HCT116 (cell line): ENCODE measurements around the gene ZFHX3. TPM values are rescaled to one million over a fixed set of nuclear protein-coding genes. Genes with fewer than 3 reads are reported as not detected.

Experiments
- ATAC-seq: fragments of 200-7000 bp; cut with Tn5 transposase; 2 replicates; pipeline ENCODE4 v1.9.1; 2020; ENCODE audit warnings: mild to moderate bottlenecking, moderate library complexity
- BruUV-seq: library from RNA; stranded (reverse); fragments of 400-500 nt; replicated peaks from 2 replicates; lab custom pipeline; 2021; lab: Mats Ljungman, UMichigan
- CTCF ChIA-PET: fragments of 300-600 bp; sonication (Branson Sonifier 250); formaldehyde crosslinking; loops from one replicate; lab custom pipeline; 2021; ENCODE audit warnings: antibody characterized with exemption; lab: Charles Lee
- POLR2A ChIA-PET: fragments of 300-600, 350-600 bp; sonication (Branson Sonifier 250); formaldehyde crosslinking; loops from one replicate; lab custom pipeline; 2021; ENCODE audit warnings: antibody characterized with exemption; lab: Charles Lee
- RAD21 ChIA-PET, 2 experiments: fragments of 300-600 bp; sonication (Branson Sonifier 250); formaldehyde crosslinking; loops; one replicate each; lab custom pipeline; 2023; ENCODE audit warnings: low total read pairs in 2 of 2; ENCODE audit not compliant: uncharacterized antibody in 2 of 2, unreplicated experiment in 2 of 2, low non-redundant PET in 1 of 2; lab: Charles Lee
- DNase-seq: peaks from one replicate; pipeline ENCODE4 v3.0.0-alpha.2; 2010; ENCODE audit warnings: low read depth, low spot score
- H2AFZ ChIP-seq: fragments of 200-600 bp; shearing (Covaris generic), sonication (generic); 2 replicates; pipeline ENCODE4 v1.6.1; 2017; ENCODE audit warnings: low read depth, mixed run types, mixed read lengths, antibody characterized with exemption, low read length; ENCODE audit not compliant: poor library complexity, severe bottlenecking
- H3K27ac ChIP-seq: 2 replicates; pipeline ENCODE4 v1.5.1; 2012; ENCODE audit warnings: low read depth, low read length
- H3K27me3 ChIP-seq: fragments of 200-600 bp; sonication (generic); 2 replicates; pipeline ENCODE4 v1.6.1; 2016; ENCODE audit warnings: mixed run types, low read length, mixed read lengths; ENCODE audit not compliant: insufficient read depth
- H3K36me3 ChIP-seq, 2 experiments: fragments of 200-500 bp in 1 of 2; fragments of 200-600 bp in 1 of 2; sonication (Bioruptor generic) in 1 of 2; sonication (generic) in 1 of 2; 2 replicates each; pipeline versions ENCODE4 v1.5.1 to v1.6.1; 2014 to 2016; ENCODE audit warnings: low read length in 2 of 2, inconsistent platforms in 1 of 2, mixed read lengths in 1 of 2, mixed run types in 1 of 2; ENCODE audit not compliant: insufficient read depth in 2 of 2, control insufficient read depth in 1 of 2
- H3K4me1 ChIP-seq, 2 experiments: fragments of 200-600 bp in 1 of 2; sonication (generic) in 1 of 2; 2 replicates each; pipeline versions ENCODE4 v1.5.1 to v1.6.1; 2012 to 2017; ENCODE audit warnings: low read length in 2 of 2, inconsistent platforms in 1 of 2, mild to moderate bottlenecking in 1 of 2, mixed read lengths in 1 of 2, mixed run types in 1 of 2, moderate library complexity in 1 of 2; ENCODE audit not compliant: insufficient read depth in 2 of 2, control insufficient read depth in 1 of 2
- H3K4me2 ChIP-seq: fragments of 200-600 bp; sonication (generic); 2 replicates; pipeline ENCODE4 v1.6.1; 2017; ENCODE audit warnings: mixed run types, low read length, mixed read lengths
- H3K4me3 ChIP-seq, 2 experiments: fragments of 200-600 bp in 1 of 2; sonication (generic) in 1 of 2; replicated peaks in 1 of 2; 2 replicates each; pipeline ENCODE4 v1.5.1; 2011 to 2016; ENCODE audit warnings: low read length in 2 of 2, control low read depth in 1 of 2, low read depth in 1 of 2, mild to moderate bottlenecking in 1 of 2, mixed read lengths in 1 of 2, mixed run types in 1 of 2
- H3K79me2 ChIP-seq: fragments of 200-600 bp; sonication (generic); 2 replicates; pipeline ENCODE4 v1.6.1; 2017; ENCODE audit warnings: mild to moderate bottlenecking, mixed run types, low read length, moderate library complexity, mixed read lengths; ENCODE audit not compliant: insufficient read depth
- H3K9ac ChIP-seq: fragments of 200-600 bp; sonication (generic); 2 replicates; pipeline ENCODE4 v1.6.1; 2016; ENCODE audit warnings: low read length, mixed read lengths
- H3K9me2 ChIP-seq: fragments of 200-600 bp; sonication (generic), shearing (Covaris generic); 2 replicates; pipeline ENCODE4 v1.6.1; 2017; ENCODE audit warnings: mixed run types, mild to moderate bottlenecking, moderate library complexity; ENCODE audit not compliant: insufficient read depth
- H3K9me3 ChIP-seq, 2 experiments: fragments of 200-500 bp in 1 of 2; fragments of 200-600 bp in 1 of 2; sonication (Bioruptor generic) in 1 of 2; sonication (generic) in 1 of 2; 2 replicates each; pipeline ENCODE4 v1.6.1; 2014 to 2017; ENCODE audit warnings: low read length in 2 of 2, mixed read lengths in 2 of 2, inconsistent platforms in 1 of 2, low read depth in 1 of 2, mild to moderate bottlenecking in 1 of 2, mixed run types in 1 of 2, moderate library complexity in 1 of 2; ENCODE audit not compliant: control insufficient read depth in 1 of 2, insufficient read depth in 1 of 2
- H4K20me1 ChIP-seq: fragments of 200-600 bp; sonication (generic), shearing (Covaris generic); 2 replicates; pipeline ENCODE4 v1.6.1; 2017; ENCODE audit warnings: mixed run types, mild to moderate bottlenecking, moderate library complexity; ENCODE audit not compliant: insufficient read depth
- ATF3 ChIP-seq: IDR thresholded peaks from 2 replicates; pipeline ENCODE4 v1.6.1; 2012
- CBX3 ChIP-seq: IDR thresholded peaks from 2 replicates; pipeline ENCODE4 v1.6.1; 2012; ENCODE audit warnings: low read depth
- CEBPB ChIP-seq: IDR thresholded peaks from 2 replicates; pipeline ENCODE4 v1.6.1; 2012; ENCODE audit warnings: low read depth
- EGR1 ChIP-seq: IDR thresholded peaks from 2 replicates; pipeline ENCODE4 v1.6.1; 2012; ENCODE audit warnings: low read depth
- ELF1 ChIP-seq: IDR thresholded peaks from 2 replicates; pipeline ENCODE4 v1.6.1; 2012; ENCODE audit warnings: low read depth, borderline replicate concordance
- EZH2 ChIP-seq: fragments of 200-600 bp; sonication (generic); IDR thresholded peaks from 2 replicates; pipeline ENCODE4 v1.6.1; 2017; ENCODE audit warnings: antibody characterized with exemption, mixed run types
- EZH2phosphoT487 ChIP-seq: fragments of 200-600 bp; IDR thresholded peaks from 2 replicates; pipeline ENCODE4 v1.6.1; 2018; ENCODE audit warnings: antibody characterized with exemption, borderline replicate concordance
- FOSL1 ChIP-seq: IDR thresholded peaks from 2 replicates; pipeline ENCODE4 v1.6.1; 2012; ENCODE audit warnings: low read depth
- JUND ChIP-seq: IDR thresholded peaks from 2 replicates; pipeline ENCODE4 v1.6.1; 2012
- MAX ChIP-seq: IDR thresholded peaks from 2 replicates; pipeline ENCODE4 v1.6.1; 2012
- POLR2A ChIP-seq: IDR thresholded peaks from 2 replicates; pipeline ENCODE4 v1.7.0; 2011; ENCODE audit warnings: borderline replicate concordance; ENCODE audit not compliant: insufficient read depth, insufficient read length; ENCODE audit errors: extremely low read depth
- POLR2AphosphoS5 ChIP-seq: IDR thresholded peaks from 2 replicates; pipeline ENCODE4 v1.6.1; 2011; ENCODE audit warnings: mild to moderate bottlenecking, low read depth, low read length, moderate library complexity
- RAD21 ChIP-seq: IDR thresholded peaks from 2 replicates; pipeline ENCODE4 v1.6.1; 2012; ENCODE audit warnings: low read depth, mild to moderate bottlenecking
- SIN3A ChIP-seq: IDR thresholded peaks from 2 replicates; pipeline ENCODE4 v1.6.1; 2012; ENCODE audit warnings: low read depth
- SP1 ChIP-seq: IDR thresholded peaks from 2 replicates; pipeline ENCODE4 v1.6.1; 2012; ENCODE audit warnings: low read depth
- SRF ChIP-seq: IDR thresholded peaks from 2 replicates; pipeline ENCODE4 v1.6.1; 2012; ENCODE audit warnings: low read depth
- TCF7L2 ChIP-seq: IDR thresholded peaks from 2 replicates; pipeline ENCODE4 v1.7.0; 2011; ENCODE audit warnings: borderline replicate concordance, inconsistent platforms; ENCODE audit not compliant: insufficient read depth, insufficient read length; ENCODE audit errors: extremely low read depth
- YY1 ChIP-seq: IDR thresholded peaks from 2 replicates; pipeline ENCODE4 v1.6.1; 2011; ENCODE audit warnings: low read length, low read depth, moderate library complexity, mild to moderate bottlenecking; ENCODE audit not compliant: insufficient replicate concordance; ENCODE audit errors: extremely low read depth
- intact Hi-C: fragments of 100-400 bp; cut with micrococcal nuclease; formaldehyde crosslinking; loops from 2 replicates; pipeline ENCODE4 v1.10.0; 2022
- total RNA-seq: library from RNA; stranded (reverse); gene quantifications from one replicate; pipeline ENCODE4 v1.2.1, GENCODE V29; 2021; ENCODE audit not compliant: unreplicated experiment
- TF ChIP-seq, protein P1 (sequence below): IDR thresholded peaks from 2 replicates; pipeline ENCODE4 v1.6.1; 2011; ENCODE audit warnings: mild to moderate bottlenecking, low read length, moderate library complexity; ENCODE audit not compliant: insufficient replicate concordance; ENCODE audit errors: extremely low read depth
- TF ChIP-seq, protein P2 (sequence below), 3 experiments: fragments of 200-600 bp in 1 of 3; sonication (generic) in 1 of 3; IDR thresholded peaks in 2 of 3; conservative IDR thresholded peaks in 1 of 3; 2 replicates each; pipeline ENCODE4 v1.5.1; 2012 to 2017; ENCODE audit warnings: low read depth in 2 of 3, low read length in 2 of 3, antibody characterized with exemption in 1 of 3, borderline replicate concordance in 1 of 3, control low read depth in 1 of 3, mild to moderate bottlenecking in 1 of 3, mixed read lengths in 1 of 3, mixed run types in 1 of 3, moderate library complexity in 1 of 3; ENCODE audit not compliant: insufficient read depth in 1 of 3

Gene ZFHX3
- total RNA-seq, 1 experiment from 2014 or later, result 6.3 TPM

DNA sequence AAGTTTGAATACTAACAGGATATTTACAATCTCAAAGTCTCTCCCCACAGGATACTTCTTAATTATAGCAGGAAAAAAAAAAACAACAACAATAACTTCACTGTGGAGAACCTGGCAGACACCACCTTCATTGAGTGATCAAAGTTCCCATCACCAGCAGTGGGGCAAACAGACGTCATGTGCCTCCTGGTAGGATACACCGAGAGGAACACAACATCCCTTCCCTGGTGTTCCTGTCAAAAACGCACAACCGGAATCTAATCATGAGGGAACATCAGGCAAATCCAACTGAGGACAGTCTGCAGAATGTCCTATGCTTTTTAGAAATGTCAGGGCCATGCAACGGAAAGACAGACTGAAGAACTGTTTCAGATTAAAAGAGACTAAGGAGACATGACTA, 80.0 kb downstream of the ZFHX3 start:
- no peaks in the 10 kb centered on the region for H3K9me3 ChIP-seq
- no peak overlapping the region for H2AFZ ChIP-seq
- POLR2A ChIA-PET, result no interaction called here
- CTCF ChIA-PET, result no interaction called here
- no peak for ATAC-seq
- RAD21 ChIA-PET, result no interaction called here
- H3K36me3 ChIP-seq, result no peaks in the 10 kb centered on the region
- no peaks in the 10 kb centered on the region for H3K4me1 ChIP-seq
- DNase-seq, result no peak
- H3K27me3 ChIP-seq, result no peaks in the 10 kb centered on the region
- no peak overlapping the region for H3K4me2 ChIP-seq
- intact Hi-C loops, result no loop called here
- H3K79me2 ChIP-seq, result no peaks in the 10 kb centered on the region
- H3K27ac ChIP-seq, result no peak overlapping the region
- no peak overlapping the region for H3K4me3 ChIP-seq
- H4K20me1 ChIP-seq, result no peaks in the 10 kb centered on the region
- H3K9me2 ChIP-seq, result no peaks in the 10 kb centered on the region
- TF ChIP-seq POLR2AphosphoS5, result no peak
- TF ChIP-seq JUND, result no peak
- TF ChIP-seq RAD21, result no peak
- no peak for TF ChIP-seq TCF7L2
- no peak for TF ChIP-seq SIN3A
- no peak for TF ChIP-seq EZH2
- no peak for TF ChIP-seq POLR2A
- TF ChIP-seq ATF3, result no peak
- TF ChIP-seq EZH2phosphoT487, result no peak
- no peak for TF ChIP-seq SRF
- TF ChIP-seq SP1, result no peak
- TF ChIP-seq, protein P1, sequence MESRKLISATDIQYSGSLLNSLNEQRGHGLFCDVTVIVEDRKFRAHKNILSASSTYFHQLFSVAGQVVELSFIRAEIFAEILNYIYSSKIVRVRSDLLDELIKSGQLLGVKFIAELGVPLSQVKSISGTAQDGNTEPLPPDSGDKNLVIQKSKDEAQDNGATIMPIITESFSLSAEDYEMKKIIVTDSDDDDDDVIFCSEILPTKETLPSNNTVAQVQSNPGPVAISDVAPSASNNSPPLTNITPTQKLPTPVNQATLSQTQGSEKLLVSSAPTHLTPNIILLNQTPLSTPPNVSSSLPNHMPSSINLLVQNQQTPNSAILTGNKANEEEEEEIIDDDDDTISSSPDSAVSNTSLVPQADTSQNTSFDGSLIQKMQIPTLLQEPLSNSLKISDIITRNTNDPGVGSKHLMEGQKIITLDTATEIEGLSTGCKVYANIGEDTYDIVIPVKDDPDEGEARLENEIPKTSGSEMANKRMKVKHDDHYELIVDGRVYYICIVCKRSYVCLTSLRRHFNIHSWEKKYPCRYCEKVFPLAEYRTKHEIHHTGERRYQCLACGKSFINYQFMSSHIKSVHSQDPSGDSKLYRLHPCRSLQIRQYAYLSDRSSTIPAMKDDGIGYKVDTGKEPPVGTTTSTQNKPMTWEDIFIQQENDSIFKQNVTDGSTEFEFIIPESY, result no peak
- no peak for TF ChIP-seq YY1
- no peak for TF ChIP-seq EGR1
- TF ChIP-seq, protein P2, sequence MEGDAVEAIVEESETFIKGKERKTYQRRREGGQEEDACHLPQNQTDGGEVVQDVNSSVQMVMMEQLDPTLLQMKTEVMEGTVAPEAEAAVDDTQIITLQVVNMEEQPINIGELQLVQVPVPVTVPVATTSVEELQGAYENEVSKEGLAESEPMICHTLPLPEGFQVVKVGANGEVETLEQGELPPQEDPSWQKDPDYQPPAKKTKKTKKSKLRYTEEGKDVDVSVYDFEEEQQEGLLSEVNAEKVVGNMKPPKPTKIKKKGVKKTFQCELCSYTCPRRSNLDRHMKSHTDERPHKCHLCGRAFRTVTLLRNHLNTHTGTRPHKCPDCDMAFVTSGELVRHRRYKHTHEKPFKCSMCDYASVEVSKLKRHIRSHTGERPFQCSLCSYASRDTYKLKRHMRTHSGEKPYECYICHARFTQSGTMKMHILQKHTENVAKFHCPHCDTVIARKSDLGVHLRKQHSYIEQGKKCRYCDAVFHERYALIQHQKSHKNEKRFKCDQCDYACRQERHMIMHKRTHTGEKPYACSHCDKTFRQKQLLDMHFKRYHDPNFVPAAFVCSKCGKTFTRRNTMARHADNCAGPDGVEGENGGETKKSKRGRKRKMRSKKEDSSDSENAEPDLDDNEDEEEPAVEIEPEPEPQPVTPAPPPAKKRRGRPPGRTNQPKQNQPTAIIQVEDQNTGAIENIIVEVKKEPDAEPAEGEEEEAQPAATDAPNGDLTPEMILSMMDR (IDR thresholded peaks at IDR 0.05 in 2 of 3, conservative IDR thresholded peaks at IDR 0.05 in 1 of 3; ENCODE audit: borderline replicate concordance in 1 of 3, insufficient read depth in 1 of 3, low read depth in 2 of 3, low read length in 2 of 3), result no peak
- TF ChIP-seq FOSL1, result no peak
- TF ChIP-seq CEBPB, result no peak
- no peak for TF ChIP-seq MAX
- no peak for TF ChIP-seq CBX3
- TF ChIP-seq ELF1, result no peak
- BruUV-seq, result no TSS peak
- no peak overlapping the region for H3K9ac ChIP-seq
